HG02610 (cell line): Measurements from ENCODE around the gene ZNF618.

Source experiments
- ATAC-seq: cut with Tn5 transposase; IDR thresholded peaks from one replicate; pipeline ENCODE4 v1.9.1; 2021; ENCODE audit warnings: mild to moderate bottlenecking, moderate library complexity; ENCODE audit not compliant: unreplicated experiment

The ZNF618 gene

GRCh38 chr9:113954591-113954990 lies 78.5 kb downstream of the ZNF618 start:
- ATAC-seq, result no peak

- no peak for ATAC-seq
Measured at GRCh38 chr9:113955076-113955752, 79.1 kb downstream of the ZNF618 start.

DNA sequence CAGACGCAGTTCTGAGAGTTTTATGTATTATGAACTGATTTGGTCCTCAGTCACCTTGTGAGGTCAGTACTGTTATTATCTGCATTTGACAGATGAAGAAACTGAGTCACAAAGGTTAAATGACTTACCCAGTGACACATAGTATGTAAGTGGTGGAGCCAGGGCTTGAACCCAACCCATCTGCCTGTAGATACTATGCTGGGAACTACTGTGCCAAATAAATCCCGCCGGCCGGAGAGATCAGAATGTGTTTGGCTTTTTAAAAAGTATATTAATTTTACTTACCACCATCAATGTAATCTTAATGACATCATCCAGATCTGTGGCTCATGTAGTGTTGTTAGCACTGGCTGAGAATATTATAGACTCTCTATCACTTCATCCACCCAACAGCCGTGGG lies 80.8 kb downstream of the ZNF618 start:
- ATAC-seq, result no peak

- no peak for ATAC-seq
Measured at GRCh38 chr9:113957351-113957750, 81.2 kb downstream of the ZNF618 start.

- no peak for ATAC-seq
Measured at GRCh38 chr9:113957821-113958341, 81.8 kb downstream of the ZNF618 start.

GRCh38 chr9:113958556-113958955 lies 82.4 kb downstream of the ZNF618 start:
- no peak for ATAC-seq

DNA sequence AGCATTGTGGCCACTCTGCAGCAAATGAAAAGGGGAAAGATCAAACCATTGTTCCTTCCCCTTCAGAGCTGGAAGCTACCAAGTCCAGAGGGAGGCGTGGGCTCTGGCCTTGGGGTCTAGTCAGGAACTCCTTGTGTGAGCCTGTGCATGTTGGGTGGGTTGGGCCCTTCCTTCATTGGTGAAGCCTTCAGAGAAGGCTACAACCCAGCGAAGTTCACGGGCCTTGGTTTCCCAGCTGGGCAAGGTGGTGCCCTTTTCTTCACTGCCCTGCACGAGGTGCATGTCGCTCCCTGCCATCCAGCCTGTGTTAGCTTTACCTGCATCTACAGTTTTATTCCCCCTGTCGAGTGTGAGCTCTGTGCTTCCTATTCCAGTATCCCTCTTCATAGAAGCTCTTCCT lies 84.7 kb downstream of the ZNF618 start:
- ATAC-seq, result no peak

DNA sequence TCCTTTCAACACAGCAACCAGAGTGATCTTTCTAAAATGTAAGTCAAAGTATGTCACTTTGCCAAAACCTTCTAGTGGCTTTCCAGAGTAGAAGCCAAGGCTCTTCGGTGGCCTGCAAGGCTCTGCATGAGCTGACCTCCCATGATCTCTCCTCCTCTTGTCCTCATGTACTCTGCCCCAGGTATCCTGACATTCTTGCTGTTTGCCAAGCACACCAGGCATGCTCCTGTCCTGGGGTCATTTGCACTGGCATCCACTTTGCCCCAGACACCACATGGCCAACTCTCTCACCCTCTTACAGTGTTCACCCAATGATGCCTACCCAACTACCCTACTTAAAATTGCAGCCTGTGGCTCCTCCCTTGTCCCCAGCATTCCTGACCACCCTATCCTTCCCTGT lies 86.3 kb downstream of the ZNF618 start:
- no peak for ATAC-seq

GRCh38 chr9:113963017-113963620 lies 87.0 kb downstream of the ZNF618 start:
- no peak for ATAC-seq

DNA sequence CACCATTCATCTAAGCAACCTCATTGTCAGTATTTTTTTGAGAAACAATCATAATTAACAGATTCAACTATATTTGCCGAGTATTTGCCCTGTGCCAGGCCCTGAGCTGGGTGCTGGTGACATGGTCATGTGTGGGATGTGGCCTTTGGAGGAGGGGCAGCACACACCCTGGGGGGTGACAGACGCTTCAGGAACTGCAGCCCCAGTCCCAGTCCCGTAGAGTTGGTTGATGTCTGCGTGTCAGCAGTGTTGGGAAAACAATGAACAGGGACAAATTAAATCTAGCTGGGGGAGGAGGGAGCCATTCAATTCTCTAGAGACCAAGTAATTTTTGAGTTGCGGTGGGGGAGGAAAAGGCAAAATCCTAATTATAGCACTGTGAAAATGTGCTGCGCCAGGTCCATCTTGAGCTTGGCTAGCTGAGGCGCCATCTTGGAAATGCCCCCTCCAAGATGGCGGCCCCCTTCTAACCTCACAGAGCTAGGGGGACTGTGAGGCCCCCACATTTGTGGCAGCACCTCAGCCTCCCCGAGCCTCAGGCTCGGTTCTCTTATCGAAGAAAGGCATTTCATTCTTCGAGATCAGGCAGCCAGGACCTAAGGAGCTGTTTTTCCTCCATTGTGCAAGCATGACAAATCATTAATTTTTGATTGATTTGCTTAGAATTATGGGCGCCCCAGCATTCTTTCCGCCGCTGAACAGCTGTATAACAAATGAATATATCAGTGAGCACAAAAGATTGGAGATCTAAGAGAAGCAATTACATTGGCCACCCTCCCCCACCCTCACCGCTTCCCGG lies 87.8 kb downstream of the ZNF618 start:
- no peak for ATAC-seq

- no peak for ATAC-seq
Measured at GRCh38 chr9:113964495-113965170, 88.5 kb downstream of the ZNF618 start.

- ATAC-seq, result no peak
Measured at GRCh38 chr9:113966394-113966793, 90.3 kb downstream of the ZNF618 start.

DNA sequence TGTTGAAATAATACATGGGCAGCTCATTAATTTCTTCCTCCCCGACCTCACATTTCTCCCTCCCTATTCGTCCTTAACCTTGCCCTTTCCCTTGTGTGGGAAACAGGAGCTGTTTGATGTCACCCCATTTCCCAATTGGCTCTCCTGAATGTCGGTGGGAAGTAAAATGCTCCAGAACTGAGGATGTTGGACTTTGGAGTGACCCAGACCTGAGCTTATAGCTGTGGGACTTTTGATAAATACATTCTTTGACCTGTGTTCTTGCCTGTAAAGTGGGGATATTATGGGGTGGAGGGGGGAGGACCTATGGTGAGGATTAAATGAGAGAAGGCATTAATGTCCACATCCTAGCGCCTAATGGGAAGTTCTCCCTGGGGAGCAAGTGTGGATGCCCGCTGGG lies 91.3 kb downstream of the ZNF618 start:
- ATAC-seq, result no peak

- ATAC-seq, result no peak
Measured at GRCh38 chr9:113969343-113969742, 93.2 kb downstream of the ZNF618 start.

- no peak for ATAC-seq
Measured at GRCh38 chr9:113973226-113973625, 97.1 kb downstream of the ZNF618 start.

GRCh38 chr9:113973963-113974413 lies 97.9 kb downstream of the ZNF618 start:
- ATAC-seq, result no peak

DNA sequence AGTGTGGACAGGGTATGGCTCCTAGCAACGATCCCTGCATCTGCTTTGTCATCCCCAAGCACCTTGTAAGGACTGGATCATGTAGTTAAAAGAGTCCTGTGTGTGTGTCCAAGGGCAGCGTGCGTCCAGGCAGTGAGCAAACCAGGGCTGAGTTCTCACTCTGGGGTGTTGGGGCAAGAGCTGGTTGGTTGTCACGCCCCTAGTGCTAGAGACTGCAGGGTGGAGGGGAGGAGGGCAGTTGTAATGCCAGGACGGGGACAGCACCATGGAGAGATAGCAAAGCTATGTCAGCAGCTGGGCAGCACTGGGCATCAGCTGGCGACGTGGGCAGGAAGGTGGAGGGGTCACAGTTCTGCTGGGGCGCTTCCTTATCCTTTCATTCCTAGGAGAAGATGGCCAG lies 100.8 kb downstream of the ZNF618 start:
- ATAC-seq, result no peak

DNA sequence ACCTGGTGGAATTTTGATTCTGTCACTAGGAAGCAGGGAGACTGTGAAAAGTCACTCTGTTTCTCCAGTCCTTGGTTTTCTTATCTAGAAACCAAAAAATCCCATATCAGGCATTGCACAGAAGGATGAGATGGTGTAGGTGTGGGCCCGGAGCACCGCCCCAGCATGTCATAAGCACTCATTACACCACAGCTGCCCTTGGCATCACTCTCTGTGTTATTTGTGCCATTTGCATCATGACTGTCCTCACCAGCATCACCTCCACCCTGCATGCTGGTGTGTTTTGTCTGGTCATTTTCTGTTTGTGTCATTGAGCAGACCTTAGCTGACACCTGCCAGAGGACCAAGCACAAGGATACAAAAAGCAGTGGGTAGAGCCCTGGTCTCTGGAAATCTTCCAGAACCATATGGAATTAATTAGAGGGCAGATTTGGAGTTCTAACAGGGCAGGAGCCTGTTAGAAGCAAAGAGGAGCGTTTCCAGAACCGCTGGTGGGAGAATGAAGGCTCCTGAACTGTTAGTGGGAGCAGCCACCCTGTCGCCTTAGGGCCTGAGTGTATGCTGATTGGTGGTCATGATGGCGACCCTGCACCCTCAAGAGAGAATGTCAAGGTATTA lies 102.7 kb downstream of the ZNF618 start:
- ATAC-seq, result no peak

DNA sequence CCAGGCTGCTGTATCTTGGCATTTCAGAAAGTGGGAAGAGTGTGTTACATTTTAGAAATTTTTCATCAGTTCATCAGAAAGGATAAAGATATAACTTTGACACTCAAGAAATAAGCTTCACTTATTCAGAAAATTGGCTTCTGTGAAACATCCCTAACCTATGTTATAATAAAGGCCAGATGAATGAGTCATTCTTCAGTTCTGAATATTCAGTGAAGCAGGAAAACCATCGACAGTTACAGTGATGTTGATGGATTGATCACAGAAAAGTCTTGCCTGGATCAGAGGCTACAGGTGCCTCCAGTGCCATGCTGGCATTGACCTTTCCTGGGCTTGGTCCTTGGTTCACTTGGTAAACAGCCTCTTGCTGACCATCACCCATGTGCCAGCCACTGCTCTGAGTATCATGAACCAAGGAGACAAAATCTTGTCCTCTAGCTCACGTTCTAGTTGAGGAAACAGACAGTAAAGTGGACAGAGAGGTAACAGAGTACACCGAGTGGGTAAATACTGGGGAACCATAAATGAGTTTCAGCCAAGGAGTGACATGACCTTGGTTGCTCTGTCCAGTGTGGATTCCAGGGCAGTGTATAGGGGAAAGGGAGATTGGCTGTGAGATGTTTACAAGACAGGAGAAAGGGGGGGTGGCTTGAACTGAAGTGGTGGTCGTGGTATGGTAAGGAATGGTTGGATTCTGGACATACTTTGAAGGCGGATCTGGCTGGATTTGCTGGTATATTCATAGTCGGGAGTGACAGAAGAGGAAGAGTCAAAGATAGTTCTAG lies 103.4 kb downstream of the ZNF618 start:
- ATAC-seq, result no peak
